NCI-H146 treated with DMSO at 0.1 percent for 48 hours (cell line): ENCODE results near the gene UGT1A6.

Source experiments
- DNase-seq: peaks from one replicate; lab custom pipeline; 2025; ENCODE audit not compliant: unreplicated experiment; lab: John Stamatoyannopoulos, UW

UGT1A6 gene

GRCh38 chr2:233799087-233799665, 106.5 kb downstream of the UGT1A6 start:
- DNase-seq: no peak

GRCh38 chr2:233799716-233800115, 107.0 kb downstream of the UGT1A6 start:
- no peak for DNase-seq

DNA sequence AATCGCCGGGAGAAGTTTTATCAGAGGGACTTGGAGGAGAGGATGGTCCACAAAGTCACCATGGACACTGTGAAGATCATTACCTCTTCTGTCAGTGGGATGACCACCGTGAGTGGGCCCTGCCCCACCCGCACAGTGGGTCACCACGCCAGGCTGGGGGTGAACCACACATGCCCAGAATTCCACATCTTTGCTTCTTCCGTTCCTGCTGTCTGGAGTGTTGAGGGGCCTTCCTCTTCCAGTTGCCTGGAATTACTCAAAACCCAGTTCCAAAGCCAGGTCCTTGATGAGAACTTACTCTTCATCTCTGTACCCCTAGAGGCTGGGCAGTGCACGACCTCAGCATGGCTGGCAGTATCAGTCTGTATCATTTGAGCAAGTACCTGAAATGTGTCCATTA, 107.5 kb downstream of the UGT1A6 start:
- no peak for DNase-seq

- no peak for DNase-seq
Measured at GRCh38 chr2:233801357-233802131, 108.9 kb downstream of the UGT1A6 start.

DNA sequence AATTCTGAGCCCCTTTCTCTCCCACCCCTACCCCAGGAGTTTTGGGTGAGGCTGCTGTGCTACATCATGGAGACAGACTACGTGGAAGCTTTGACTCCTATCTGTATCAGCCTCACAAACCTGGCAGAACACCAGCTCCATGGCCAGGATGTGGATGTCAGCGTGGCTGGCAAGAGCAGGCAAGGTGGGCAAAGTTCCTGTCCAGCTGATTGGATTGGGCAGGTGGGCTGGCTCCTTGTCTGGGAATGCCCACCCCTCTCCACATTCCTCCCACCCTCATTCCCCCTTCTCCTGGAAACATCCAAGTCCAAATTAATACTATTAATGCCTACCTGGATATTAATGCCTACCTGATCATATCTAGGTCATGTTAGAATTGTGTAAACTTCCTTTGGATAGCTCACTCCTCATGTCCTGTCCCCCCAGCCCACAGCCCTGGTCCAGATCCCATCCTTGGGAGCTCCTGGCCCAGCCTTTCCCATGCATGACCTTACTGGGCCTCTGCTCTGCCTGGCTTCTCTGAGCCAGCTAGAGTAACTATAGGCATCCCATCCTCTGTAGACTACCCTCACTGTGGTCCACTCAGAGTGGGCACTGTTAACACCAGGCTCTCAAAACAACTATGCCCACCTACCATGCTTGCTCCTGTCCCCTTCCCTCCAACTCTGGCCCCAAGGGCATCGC, 109.6 kb downstream of the UGT1A6 start:
- no peak for DNase-seq

- DNase-seq: no peak
Measured at GRCh38 chr2:233803292-233803911, 110.7 kb downstream of the UGT1A6 start.

DNA sequence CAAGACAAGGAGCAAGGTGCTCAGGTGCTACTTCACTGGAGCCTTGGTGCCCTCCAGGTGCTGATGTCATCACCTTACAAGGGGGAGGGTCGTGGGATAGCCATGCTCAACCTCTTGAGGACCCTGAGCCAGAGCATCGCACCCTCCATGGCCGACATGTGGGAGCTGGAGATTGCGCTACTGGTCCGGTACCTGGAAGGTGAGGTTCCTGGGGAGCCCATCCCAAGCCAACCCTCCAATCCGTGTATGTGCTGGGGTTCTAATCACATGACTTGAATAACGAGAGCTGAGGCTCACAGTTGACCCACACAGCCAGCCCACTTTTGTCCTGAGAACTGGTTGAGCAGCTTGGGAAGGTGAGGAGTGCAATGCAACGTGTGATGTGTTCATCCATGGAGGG, 111.3 kb downstream of the UGT1A6 start:
- DNase-seq: no peak

DNA sequence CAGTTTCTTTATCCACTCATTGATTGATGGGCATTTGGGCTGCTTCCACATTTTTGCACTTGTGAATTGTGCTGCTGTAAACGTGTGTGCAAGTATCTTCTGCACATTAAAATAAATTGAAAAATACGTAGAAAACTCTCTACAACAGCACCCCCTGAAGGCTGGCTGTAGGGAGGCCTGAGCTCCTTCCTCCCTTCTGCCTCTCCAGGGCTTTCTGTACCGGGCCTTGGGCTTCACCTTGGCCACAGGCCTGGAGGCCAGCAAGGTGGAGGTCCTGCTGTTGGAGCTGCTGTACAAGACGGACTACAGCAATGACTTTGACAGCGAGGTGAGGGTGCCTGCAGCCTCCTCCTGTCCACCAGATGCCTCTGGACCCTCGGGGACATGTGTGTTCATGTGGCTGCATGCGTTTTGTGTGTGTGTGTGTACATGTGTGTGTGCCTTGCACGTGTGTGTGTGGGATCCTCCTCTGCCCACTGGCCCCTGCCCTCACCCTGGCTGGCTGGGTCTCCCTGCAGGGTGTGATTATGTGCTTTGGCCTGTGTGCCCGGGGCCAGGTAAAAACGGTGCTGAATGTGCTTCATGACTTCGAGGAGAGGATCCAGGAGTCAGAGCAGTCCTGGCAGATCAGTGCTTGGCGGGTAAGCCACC, 114.7 kb downstream of the UGT1A6 start:
- DNase-seq: no peak

DNA sequence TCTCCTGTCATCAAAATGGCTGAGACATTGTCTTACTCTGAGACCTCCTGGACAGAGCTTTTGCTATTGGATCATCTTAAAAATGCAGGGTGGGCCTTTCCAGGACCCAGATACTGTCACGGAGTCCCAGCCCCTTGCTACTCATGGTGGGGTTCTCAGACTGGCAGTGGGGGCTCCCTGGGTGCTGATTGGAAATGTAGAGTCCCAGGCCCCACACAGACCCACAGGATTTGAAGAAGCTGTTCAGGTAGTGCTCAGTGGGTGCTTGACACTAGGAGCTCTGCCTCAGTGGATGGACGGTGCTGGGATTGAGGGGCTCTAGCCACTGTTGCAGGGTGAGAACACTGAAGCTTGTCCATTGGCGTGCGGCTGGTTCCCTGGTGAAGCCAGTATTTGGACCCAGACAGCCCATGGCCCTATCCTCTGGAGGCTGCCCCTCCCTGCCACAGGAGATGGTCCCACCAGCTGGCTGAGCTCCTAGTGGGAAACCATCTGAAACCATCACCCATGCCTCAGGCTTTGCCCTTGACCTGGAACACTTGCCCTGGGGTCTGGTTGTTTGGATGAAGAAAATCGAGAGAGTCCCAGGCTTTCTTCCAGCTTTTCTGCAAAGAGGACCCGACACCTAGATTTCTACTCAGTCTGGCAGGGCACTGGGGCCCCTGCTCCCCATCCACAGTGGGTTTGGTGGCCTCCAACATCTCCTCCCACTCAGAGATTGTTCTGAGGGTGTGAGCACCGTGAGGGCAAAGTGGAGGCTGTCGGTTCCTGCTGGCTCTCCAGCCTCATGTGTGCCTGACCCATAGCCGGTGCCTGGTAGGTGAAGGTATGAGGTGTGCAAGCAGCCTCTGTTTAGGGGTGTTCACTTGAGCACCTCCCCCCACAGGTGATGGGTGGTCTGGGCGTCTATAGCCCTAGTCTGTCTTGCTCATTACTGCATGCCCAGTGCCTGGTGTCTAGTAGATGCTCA, 115.6 kb downstream of the UGT1A6 start:
- DNase-seq: no peak

GRCh38 chr2:233810385-233810784, 117.7 kb downstream of the UGT1A6 start:
- DNase-seq: no peak

GRCh38 chr2:233811087-233811486, 118.4 kb downstream of the UGT1A6 start:
- DNase-seq: no peak

- no peak for DNase-seq
Measured at GRCh38 chr2:233811732-233812131, 119.0 kb downstream of the UGT1A6 start.

DNA sequence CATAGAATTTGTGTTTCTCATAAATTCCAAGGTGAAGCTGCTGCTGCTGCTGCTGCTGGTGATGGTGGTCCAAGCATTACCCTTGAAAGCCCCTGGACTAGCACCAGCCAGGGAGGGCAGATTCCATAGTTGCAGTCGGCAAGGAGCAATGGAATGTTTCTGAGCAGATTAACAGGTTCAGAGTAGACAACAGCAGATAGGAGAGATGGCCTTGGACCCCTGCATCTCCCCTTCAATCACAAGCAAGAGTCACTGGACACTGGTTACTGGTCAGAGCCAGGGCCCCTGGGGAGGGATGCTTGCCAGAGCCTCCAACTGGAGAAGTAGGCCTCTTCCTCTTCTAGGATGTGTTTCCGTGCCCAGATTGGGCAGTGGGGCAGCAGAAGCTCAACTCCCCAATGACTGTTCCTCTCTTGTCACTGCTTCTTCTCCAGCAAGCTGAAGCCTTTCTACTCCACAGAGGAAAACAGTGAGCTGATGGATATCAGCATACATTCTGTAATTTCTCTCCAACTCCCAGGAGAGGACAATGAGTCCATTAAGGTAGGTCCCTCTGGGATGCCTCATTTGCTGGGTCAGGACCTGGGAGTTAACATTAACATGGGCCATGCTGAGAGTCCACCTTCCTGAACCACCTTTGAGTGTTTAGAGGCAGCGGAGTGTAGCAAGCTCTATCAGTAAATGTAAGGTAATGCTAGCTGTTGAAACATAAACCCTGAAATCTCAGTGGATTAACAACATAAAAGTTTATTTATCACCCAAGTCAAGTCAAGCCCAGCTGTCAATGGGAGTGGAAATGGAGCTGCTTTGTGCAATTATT, 120.8 kb downstream of the UGT1A6 start:
- DNase-seq: no peak

DNA sequence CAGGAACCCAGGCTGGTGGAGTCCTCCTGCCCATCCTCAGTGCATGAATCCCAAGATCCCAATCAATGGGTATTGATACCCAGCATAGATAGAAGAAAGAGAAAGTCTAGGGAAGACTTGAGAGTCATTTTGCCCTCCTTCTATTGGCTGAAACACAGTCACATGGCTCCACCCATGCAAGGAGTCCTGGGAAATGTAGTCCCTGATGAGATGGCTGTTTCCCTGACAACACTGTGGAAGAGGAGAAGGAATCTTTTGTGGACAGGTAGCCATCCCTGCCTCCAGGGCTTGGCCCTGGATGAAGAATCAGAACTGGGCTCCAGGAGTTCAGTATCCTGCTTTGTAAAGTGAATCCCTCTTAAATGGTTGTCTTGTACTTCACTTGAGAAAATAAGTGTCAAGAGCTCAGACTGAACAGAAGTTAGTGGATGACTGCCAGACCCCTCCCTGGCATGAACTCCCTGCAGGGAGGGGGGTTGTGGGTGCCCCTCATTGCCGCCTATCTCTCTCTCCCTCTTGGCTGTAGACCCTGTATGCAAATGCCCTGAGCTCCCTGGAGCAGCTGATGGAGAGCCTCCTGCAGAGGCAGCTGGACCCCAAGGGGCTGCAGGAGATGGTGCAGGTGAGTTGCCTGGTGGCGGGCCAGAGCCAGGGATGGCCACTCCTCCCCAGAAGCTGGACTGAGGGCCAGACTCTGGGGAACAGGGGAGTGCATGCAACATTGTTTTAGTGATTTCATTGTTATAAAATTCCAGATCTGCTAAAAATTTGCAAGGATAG, 121.6 kb downstream of the UGT1A6 start:
- DNase-seq: no peak

DNA sequence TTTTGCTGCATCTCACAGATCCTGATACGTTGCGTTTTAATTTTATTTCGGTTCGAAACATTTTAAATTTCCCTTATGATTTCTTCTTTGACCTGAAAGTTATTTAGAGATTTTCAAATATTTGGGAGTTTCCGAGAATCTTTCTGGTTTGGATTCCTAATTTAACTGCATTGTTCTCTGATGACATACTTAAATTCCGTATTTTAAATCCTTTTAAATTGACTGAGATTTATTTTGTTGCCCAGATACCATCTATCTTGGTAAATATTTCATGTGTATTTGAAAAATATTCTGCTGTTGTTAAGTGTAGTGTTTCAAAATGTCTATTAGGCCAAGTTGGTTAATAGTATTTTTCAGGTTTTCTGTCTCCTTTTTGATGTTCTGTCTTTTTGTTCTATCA, 123.2 kb downstream of the UGT1A6 start:
- DNase-seq: no peak

DNA sequence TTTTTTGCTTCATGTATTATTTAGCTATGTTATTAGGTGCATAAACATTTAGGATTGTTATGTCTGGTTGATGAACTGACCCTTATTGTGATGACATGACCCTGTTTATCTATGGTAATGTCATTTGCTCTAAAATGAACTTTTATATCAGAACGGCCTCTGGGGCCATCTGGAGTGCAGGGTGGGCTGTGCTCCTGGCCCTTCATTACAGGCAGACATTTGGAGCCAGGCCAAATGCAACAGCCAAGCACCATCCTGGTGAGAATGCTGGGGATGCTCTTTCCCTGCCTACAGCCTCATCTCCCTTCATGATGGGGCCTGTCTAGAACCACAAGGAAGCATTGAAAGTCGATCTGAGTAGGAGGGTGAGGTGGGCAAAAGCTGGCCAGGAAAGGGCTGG, 123.6 kb downstream of the UGT1A6 start:
- no peak for DNase-seq

DNA sequence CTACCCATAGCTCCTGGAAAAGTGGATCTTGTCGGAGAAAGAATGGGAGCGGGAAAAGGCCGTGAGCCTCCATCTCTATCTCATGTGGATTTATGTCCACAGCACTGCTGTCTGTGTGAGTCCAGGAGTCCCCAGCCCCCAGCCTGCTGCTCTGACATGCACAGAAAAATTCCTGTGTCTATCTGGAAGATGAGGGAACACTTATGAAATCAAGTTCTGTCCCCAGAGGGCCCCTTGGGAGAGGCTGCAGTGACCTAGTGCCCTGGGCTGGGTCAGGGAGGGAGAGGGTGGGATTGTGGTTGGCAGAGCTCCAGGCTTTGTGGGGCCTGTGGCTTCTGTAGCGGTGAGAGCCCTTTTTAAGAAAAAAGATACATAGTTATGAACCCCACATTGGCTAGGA, 124.1 kb downstream of the UGT1A6 start:
- no peak for DNase-seq

- no peak for DNase-seq
Measured at GRCh38 chr2:233817361-233817911, 124.7 kb downstream of the UGT1A6 start.
